Kidney capillary endothelial cell (primary cell): ENCODE data around the gene DRAP1.

Source experiments
- DNase-seq: peaks from one replicate; pipeline ENCODE4 v3.0.0-alpha.2; 2018; ENCODE audit warnings: low spot score

Gene DRAP1, protein sequence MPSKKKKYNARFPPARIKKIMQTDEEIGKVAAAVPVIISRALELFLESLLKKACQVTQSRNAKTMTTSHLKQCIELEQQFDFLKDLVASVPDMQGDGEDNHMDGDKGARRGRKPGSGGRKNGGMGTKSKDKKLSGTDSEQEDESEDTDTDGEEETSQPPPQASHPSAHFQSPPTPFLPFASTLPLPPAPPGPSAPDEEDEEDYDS

DNA sequence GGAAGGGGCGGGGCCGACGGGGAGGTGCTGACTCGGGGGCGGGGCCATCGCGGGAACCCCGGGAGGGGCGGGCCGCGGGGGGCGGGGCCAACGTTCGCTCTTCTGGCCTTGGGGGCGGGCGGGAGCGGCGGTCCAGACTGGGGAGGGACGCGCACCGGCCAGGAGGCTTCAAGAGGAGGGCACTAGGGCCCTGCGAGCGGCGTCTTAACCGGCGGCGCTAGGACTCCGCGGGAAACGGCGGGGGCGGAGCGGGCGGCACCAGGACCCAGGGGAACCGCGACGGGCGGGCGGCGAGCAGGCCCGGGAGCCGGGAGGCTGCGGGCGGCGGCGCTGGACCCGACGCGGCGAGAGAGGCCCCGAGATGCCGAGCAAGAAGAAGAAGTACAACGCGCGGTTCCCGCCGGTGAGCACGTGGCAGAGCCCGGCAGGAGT is at the start of gene DRAP1:
Gene DRAP1 (plus strand): TSS at position 286 of the 432 bp plus-strand sequence. CDS start 76 bp downstream, at position 362.
- peak; percentile 98 for DNase-seq

DNA sequence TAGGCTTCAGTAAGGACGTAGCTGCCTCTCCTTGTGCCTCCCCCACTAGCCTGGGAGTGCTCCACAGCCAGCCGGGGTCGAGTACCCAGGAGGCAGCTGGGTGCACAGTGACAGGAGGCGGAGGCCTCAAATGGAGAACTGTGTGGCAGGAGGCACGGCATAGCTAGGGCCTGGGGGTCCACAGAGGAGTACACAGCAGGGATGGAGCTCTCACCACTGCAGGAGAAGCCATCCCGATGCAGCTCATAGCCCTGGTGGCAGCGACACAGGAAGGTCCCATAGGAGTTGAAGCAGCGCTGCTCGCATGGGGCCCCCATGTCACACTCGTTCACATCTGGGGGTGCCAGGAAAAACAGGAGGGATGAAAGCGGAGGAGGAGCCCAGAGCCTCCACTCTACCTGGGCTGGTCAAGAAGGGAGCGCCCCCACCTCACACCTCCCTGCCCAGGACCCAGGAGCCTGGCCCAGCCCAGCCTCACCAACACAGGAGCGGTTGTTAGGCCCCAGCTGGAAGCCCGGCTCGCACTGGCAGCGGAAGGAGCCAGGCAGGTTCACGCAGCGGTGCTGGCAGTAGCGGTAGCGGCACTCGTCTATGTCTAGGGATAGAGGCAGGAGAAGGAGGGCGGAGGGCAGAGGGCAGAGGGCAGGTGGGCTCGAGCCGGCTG is 49.5 kb upstream of the DRAP1 start:
- no peak for DNase-seq

DNA sequence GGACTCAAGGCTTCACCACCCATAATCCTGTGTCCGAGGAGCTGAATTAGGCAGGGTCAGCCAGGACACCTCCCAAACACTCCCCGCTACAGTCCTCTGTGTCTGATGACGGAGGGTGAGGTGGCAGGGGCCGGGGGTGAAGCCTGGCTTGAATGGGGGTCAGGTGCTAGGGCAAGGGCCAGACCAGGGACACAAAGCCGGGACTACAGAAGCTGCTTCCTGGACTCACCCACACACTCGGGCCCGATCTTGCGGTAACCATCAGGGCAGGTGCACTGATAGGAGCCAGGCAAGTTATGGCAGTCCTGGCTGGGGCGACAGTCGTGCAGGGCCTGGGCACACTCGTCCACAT is 48.9 kb upstream of the DRAP1 start:
- DNase-seq = no peak

DNA sequence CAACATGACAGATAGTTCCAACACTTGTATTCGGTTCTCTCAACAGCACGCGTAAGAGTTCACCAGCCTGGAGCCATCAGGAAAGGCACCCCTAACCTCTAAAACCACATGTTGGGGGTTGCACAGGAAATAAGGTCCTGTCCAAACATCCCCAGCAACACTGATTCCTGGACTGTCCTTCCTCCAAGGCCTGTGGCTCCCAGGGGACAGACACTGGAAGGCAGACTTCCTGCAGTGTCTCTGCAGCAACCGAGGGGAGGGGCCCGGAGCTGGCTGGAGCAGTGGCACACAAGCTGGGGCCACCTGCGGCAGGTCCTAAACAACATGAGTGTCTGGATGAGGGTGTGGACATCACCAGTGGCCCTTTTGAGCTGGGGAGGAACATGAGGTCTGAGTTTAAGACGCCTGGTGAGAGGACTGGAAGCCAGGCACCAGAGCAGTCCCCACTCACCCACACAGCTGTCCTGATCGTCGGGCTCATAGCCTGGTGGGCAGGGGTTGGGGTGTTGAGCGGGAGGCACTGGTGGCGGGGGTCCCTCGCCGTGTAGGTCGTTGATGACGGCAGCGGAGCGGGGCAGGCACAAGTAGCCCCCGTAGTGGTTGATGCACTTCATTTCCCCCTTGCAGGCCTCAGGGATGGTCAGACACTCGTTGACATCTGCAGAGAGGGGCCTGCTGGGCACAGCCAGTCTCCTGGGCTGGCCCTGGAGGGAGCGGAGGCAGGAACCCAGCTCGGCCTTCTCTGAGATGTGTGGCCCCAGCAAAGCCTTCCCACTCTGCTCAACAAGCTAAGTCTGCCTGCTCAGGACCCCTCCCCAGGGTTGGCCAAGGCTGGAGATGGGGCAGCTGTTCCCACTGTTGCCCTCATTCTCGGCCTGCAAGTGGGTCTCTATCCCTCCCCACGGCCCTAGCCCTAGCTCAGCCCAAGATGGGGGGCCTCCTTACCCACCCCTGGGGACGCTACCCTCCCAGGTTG is 48.2 kb upstream of the DRAP1 start:
- no peak for DNase-seq

DNA sequence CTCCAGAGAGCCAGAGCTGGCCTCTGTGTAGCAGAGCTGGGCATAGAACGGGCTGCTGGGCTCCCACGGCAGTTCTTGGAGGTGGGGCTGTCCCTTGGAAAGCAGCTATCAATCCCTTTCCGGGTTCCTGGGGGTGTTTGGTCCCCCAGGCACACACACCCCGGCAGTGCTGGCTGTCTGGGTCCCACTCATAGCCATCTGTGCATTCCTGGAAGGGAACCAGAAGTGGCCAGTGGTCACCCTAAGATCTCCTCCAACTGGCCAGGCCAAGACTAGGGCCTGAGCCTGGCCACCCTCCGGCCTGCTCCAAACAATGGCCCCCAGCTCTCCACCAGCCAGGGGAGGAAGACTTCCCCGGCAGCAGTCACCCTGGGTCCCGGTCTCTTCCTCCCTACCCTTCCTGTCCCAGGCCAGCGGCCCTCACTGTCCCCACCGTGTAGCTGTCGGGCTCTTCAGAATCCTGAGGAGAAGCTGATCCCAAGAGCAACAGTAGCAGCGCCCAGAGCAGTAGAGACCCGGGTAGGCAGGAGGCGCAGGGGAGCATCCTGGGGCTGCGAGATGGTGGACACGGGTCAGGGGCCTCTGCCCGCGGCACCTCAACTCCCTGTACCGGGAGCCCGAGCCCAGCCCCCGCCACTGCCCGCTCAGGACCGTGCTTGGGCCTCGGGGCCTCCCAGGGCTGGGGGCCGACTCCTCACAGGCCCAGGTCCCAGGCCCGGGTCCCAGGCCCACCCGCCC is 47.2 kb upstream of the DRAP1 start:
- DNase-seq = no peak

DNA sequence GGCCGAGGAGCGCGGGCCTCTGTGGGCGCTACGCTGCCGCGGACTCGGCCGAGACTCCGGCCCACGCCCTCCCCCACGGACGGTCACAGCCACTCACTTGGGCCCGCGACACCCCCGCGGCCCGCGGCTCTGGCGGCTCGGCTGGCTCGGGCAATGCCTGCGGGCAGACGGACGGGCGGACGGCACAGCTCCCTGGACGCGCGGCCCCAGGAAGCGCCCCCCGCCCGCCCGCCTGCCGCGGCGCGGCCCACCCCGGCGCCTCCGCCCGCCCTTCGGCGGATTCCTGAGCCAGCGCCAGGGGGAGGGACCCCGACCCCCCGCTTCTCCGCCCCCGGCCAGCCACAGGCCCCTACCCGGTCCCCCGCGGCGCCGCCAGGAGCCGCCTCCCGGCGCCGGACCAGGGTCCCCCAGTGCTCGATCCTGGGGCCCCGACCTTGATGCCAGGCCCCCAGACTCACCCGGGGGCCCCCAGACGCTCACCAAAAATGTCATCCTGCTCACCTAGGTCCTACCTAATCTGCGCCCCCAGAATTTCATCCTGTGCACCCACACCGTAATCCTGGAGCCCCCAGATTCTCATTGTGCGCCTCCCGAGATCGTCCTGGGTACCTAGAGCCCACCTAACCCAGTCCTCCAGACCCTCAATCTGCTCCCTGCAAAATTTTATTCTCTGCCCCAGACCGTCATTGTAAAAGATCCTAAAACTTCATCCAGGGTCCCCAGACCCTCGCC is 46.5 kb upstream of the DRAP1 start, which contains the start of gene EFEMP2:
Gene EFEMP2 (minus strand): TSS at position 215 of the 732 bp plus-strand sequence. CDS start 446 bp downstream, outside the sequence.
- DNase-seq = no peak

DNA sequence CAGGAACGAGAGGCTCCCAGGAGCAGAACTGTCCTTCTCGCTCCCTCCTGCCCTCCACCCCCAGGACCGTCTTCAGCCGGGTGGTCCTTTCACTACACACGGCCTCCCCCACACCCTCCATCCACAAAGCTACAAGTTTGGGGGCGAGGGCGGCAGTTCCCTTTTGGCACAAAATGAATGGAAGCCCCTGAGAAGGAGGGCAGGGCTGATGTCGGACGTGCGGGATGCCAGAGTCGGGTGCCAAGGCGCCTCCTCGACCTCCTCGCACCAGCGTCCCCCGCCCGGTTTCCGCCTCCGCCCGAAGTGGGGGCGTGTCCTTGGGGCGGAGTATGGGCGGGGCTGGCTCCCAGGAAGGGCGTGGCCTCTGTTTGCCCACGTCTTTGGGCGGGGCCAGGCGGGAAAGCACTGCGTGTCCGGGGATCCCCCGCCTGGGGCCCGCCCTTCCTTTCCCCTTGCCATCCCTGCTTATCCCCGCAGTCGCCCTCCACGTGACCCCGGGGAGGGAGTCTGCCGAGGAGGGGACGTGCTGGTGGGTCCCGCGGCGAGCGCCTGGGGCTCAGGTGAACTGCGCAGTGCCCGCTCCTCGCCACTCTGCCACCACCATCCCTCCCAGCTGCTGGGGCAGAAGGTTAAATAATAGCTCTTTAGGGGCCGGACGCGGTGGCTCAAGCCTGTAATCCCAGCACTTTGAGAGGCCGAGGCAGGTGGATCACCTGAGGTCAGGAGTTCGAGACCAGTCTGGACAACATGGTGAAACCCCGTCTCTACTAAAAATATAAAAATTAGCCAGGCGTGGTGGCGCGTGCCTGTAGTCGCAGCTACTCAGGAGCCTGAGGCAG is 45.7 kb upstream of the DRAP1 start:
- DNase-seq = peak; percentile 89

DNA sequence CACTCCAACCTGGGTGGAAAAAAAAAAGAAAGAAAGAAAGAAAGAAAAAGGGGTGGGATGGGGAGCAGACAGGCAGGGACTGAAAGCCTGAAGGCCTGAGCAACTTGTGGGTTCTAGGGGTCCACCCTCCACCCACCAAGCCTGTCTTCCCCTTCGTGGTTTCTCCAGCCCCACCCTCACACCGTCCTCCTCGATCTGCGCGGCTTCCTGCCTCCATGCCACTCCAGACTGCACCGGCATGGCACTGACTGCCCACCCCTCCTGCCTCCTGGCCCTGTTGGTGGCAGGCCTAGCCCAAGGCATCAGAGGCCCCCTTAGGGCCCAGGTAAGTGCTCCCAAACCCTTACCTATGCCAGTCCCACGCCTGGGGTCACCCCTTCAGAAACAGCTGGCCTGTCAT is 39.6 kb upstream of the DRAP1 start, which contains the start of gene CTSW:
Gene CTSW (plus strand): TSS at position 221 of the 400 bp plus-strand sequence. CDS start 18 bp downstream, at position 239.
- DNase-seq = no peak

DNA sequence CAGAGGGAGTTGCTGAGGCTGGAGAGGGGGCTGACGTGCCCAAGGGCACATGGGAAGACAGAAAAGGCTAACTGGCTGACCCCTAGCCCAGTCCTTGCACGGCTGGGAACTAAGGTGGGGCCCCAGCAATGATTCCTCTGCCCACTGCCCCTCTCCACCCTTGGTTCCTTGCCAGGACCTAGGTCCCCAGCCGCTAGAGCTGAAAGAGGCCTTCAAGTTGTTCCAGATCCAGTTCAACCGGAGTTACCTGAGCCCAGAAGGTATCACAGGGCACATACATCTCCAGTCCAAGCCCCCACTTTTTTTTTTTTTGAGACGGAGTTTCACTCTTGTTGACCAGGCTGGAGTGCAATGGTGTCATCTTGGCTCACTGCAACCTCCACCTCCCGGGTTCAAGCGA is 39.2 kb upstream of the DRAP1 start:
- no peak for DNase-seq

DNA sequence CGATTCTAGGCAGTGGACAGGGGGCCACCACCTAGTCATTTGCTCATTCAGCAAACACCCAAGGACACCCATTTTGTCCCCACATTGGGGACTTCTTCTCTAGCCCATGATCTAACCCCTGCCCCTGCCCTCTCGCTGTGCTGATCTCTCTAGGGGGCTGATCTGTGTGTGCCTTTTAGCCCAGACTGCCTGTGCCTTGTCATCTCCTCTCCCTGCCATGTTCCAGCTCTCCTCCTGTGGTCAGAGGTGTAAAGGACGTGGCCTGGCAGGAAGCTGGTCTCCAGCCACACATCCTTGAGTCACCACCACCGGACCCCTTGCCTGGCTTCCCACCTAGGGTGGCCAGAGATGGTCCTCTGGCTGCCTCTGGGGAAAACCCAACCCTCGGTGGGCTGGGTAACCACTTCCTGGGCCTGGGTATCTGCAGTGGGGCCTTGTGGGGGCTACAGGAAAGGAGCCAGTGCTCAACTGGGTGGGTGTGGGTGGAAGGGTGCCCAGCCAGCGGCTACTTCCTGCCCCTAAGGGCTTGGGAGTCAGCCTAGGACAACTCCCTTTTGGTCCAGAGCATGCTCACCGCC is 38.3 kb upstream of the DRAP1 start:
- DNase-seq = no peak

DNA sequence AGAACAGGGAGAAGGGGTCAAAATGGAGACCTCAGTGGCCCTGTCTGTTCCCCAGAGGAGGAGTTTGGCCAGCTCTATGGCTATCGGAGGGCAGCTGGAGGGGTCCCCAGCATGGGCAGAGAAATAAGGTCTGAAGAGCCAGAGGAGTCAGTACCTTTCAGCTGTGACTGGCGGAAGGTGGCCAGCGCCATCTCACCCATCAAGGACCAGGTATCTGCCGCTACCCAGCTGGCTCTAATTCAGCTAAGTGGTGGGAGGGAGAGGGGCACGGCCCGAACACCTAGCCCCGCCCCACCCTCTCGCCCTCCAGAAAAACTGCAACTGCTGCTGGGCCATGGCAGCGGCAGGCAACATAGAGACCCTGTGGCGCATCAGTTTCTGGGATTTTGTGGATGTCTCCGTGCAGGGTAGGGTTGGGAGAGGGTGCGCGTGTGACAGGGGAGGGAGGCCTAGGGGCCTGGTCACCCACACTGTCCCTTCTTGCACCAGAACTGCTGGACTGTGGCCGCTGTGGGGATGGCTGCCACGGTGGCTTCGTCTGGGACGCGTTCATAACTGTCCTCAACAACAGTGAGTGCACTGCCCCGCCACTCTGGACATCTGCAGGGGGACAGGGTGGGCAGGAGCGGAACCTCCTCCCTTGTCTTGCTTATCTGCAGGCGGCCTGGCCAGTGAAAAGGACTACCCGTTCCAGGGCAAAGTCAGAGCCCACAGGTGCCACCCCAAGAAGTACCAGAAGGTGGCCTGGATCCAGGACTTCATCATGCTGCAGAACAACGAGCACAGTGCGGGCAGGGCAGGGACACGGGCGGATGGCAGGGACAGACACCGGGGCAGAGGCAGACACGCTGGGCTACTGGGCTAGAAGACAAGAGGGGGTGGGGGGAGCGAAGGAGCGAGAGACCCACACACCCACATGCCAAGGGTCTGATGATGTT is 36.8 kb upstream of the DRAP1 start:
- no peak for DNase-seq

DNA sequence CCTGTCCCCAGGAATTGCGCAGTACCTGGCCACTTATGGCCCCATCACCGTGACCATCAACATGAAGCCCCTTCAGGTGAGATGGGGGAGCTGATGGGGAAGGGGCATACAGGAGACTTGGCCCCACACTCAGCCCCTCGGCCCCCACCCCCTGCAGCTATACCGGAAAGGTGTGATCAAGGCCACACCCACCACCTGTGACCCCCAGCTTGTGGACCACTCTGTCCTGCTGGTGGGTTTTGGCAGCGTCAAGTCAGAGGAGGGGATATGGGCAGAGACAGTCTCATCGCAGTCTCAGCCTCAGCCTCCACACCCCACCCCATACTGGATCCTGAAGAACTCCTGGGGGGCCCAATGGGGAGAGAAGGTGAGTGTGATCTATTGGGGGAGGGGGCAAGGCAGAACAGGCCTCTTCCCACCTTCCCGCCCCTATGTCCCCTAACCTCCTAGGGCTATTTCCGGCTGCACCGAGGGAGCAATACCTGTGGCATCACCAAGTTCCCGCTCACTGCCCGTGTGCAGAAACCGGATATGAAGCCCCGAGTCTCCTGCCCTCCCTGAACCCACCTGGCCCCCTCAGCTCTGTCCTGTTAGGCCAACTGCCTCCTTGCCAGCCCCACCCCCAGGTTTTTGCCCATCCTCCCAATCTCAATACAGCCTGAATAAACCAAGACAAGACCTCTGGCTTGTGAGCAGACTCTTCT is 36.0 kb upstream of the DRAP1 start:
- no peak for DNase-seq

DNA sequence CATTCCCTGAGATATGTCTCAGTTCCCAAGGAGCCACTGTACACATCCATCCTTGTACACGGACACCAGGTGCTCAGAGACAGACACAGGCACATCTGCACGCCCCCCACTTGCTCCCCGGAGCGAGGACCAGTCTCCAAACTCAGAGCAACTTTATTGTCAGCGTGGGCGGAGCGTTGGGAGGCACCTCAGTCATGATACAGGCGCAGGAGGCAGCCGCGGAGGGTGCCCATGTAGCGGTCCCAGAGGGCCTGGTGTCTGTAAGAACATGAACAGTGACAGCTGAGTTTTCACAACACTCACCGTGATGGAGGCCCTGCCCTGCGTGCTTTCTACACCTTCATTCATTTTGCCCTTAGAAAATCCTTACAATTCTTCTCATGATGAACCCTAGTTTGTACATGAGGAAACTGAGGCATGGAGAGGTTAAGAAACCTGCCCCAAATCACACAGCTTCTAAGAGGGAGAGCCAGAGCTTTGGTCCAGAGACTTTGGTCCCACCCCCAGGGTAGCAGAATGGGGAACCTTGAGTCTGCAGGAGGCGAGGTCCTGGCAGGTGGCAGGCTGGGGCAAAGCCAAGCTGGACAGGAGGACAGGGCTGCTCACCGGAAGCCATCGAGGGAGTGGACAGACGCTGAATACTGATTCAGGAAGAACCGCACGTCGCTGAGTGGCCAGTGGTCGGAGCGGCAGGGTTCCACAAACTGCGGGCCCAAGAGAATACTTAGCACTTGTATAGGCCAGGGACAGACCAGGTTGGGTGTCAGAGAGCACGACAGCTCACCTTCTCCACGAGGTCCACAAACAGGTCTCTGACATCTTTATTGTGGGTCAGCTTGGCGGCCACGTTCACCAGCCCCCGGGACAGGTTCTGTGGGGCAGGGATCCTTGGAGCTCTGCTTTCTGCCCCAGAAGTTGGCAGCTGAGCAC is 35.2 kb upstream of the DRAP1 start:
- no peak for DNase-seq

DNA sequence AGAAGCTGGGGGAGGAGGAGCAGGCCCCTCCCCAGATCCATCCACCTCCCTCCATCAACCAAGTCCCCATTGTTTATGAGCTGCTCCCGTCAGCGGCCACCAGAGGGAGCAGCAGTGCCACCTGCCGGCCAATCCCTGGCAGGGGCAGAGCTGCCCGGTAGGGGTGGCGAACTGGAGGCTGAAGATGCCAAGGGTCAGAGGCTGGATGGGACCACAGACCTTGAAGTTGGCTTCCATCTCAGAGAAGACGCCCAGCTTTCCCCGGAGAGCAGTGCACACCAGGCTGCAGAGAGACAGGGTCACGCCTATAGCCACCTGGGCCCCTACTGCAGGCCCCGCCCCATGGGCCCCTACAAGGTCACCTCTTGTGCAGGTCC is 34.5 kb upstream of the DRAP1 start:
- peak; percentile 83 for DNase-seq

DNA sequence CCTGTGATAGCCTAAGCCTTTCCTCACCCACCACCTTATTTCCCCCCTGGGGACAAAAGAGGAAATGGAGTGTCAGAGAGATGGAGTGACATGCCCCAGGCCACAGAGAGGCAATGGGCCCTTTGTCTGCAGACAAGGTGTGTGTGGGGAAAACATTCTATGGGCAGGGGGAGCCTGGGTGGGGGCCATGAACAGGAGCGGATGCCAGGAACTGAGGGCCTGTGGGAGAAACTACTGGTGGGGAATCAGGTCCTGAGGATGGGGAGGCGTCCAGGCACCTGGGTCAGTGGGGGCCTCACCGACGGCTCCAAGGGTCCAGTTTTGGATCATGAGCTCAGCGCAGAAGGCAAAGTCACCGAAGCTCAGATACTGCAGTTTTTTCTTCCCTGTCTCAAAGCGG is 34.0 kb upstream of the DRAP1 start:
- no peak for DNase-seq

DNA sequence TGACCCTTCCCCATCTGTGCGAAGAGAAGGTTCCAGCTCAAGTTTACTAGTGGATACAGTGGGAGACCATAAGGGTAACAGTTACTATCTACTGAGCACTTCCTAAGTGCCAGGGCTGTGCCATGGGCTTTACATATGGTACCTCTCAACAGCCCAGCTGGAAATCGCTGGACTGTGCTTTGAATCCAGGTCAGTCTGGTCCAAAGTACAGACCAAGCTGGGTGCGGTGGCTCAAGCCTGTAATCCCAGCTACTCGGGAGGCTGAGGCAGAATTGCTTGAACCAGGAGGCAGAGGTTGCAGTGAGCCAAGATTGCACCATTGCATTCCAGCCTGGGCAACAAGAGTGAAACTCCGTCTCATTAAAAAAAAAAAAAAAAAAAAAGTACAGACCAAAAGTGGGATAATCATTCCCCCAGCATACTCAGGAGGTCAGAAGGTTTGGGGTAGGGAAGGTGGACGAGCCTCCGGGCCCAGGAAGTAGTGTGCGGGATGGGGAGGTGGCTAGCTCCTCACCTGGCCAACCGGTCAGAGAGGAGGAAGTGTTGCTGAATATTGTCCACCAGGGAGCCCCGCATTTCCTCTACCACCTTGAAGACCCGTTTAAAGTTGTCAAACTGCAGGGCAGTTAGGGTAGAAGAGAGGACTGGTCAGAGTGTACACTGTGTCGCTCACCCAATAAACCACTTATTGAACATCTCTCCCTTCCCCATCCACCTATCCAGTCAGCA is 33.3 kb upstream of the DRAP1 start:
- no peak for DNase-seq
